IMR-90 (cell line): ENCODE results near the gene NGEF. TPM values are rescaled to one million over a fixed set of nuclear protein-coding genes. Genes with fewer than 3 reads are reported as not detected.

ENCODE experiments used
- ATAC-seq: fragments of 200-7000 bp; cut with Tn5 transposase; 2 replicates; pipeline ENCODE4 v1.9.1; 2020; ENCODE audit warnings: low read depth, mild to moderate bottlenecking, moderate library complexity
- BruUV-seq: library from RNA; stranded (reverse); fragments of 400-500 nt; replicated peaks from 2 replicates; lab custom pipeline; 2021; lab: Mats Ljungman, UMichigan
- CTCF ChIA-PET: fragments of 300-600 bp; formaldehyde crosslinking; extraction: SDS; loops from one replicate; lab custom pipeline; 2021; ENCODE audit warnings: antibody characterized with exemption; lab: Yijun Ruan, JAX
- POLR2A ChIA-PET: fragments of 300-600 bp; sonication (Branson Sonifier 250); formaldehyde crosslinking; loops from one replicate; lab custom pipeline; 2022; ENCODE audit warnings: antibody characterized with exemption; ENCODE audit not compliant: unreplicated experiment; lab: Charles Lee
- DNase-seq: peaks from one replicate; pipeline ENCODE4 v3.0.0; 2013
- H2AFZ ChIP-seq: replicated peaks from 2 replicates; pipeline ENCODE3; 2013; ENCODE audit warnings: low read length, mild to moderate bottlenecking; ENCODE audit not compliant: poor library complexity
- H2AK5ac ChIP-seq: 2 replicates; pipeline ENCODE4 v1.6.1; 2013; ENCODE audit warnings: low read depth, low read length, inconsistent platforms
- H2AK9ac ChIP-seq: replicated peaks from 2 replicates; pipeline ENCODE3; 2013; ENCODE audit warnings: mild to moderate bottlenecking, low read depth, low read length, moderate library complexity; ENCODE audit not compliant: poor library complexity
- H2BK120ac ChIP-seq: 2 replicates; pipeline ENCODE4 v1.6.1; 2013; ENCODE audit warnings: low read depth, low read length, inconsistent platforms
- H2BK15ac ChIP-seq: 3 replicates; pipeline ENCODE4 v1.6.1; 2013; ENCODE audit warnings: low read depth, low read length, inconsistent platforms
- H2BK20ac ChIP-seq: 2 replicates; pipeline ENCODE4 v1.6.1; 2013; ENCODE audit warnings: low read depth, mild to moderate bottlenecking, inconsistent platforms, low read length, moderate library complexity
- H2BK5ac ChIP-seq: 2 replicates; pipeline ENCODE4 v1.6.1; 2013; ENCODE audit warnings: mild to moderate bottlenecking, low read depth, low read length, inconsistent platforms; ENCODE audit not compliant: poor library complexity, severe bottlenecking
- H3K14ac ChIP-seq: replicated peaks from 2 replicates; pipeline ENCODE4 v1.6.1; 2013; ENCODE audit warnings: low read depth, low read length, inconsistent platforms
- H3K18ac ChIP-seq: 2 replicates; pipeline ENCODE4 v1.6.1; 2013; ENCODE audit warnings: low read depth, low read length, control low read depth
- H3K23ac ChIP-seq: 2 replicates; pipeline ENCODE4 v1.6.1; 2013; ENCODE audit warnings: low read depth, low read length, inconsistent platforms
- H3K27ac ChIP-seq: 2 replicates; pipeline ENCODE4 v1.5.1; 2013; ENCODE audit warnings: mild to moderate bottlenecking, control low read depth, low read length; ENCODE audit not compliant: insufficient read depth
- H3K27me3 ChIP-seq: 2 replicates; pipeline ENCODE4 v1.6.1; 2013; ENCODE audit warnings: low read length; ENCODE audit not compliant: control insufficient read depth, insufficient read depth
- H3K36me3 ChIP-seq: 2 replicates; pipeline ENCODE4 v1.6.1; 2013; ENCODE audit warnings: low read length, mixed read lengths; ENCODE audit not compliant: control insufficient read depth, insufficient read depth
- H3K4ac ChIP-seq: 2 replicates; pipeline ENCODE4 v1.6.1; 2013; ENCODE audit warnings: low read depth, low read length, inconsistent platforms
- H3K4me1 ChIP-seq: 2 replicates; pipeline ENCODE4 v1.6.1; 2013; ENCODE audit warnings: low read length, mixed read lengths; ENCODE audit not compliant: control insufficient read depth, insufficient read depth
- H3K4me2 ChIP-seq: 2 replicates; pipeline ENCODE4 v1.6.1; 2013; ENCODE audit warnings: low read depth, mild to moderate bottlenecking, control low read depth, low read length, moderate library complexity
- H3K4me3 ChIP-seq: 2 replicates; pipeline ENCODE4 v1.5.1; 2013; ENCODE audit warnings: low read depth, mild to moderate bottlenecking, control low read depth, low read length, moderate library complexity; ENCODE audit not compliant: insufficient read depth
- H3K56ac ChIP-seq: 2 replicates; pipeline ENCODE4 v1.6.1; 2013; ENCODE audit warnings: low read length, inconsistent platforms; ENCODE audit not compliant: insufficient read depth; ENCODE audit errors: extremely low read depth
- H3K79me1 ChIP-seq, 2 experiments: 2 replicates each; pipeline ENCODE4 v1.6.1; 2013; ENCODE audit warnings: low read length in 2 of 2, inconsistent platforms in 1 of 2, low read depth in 1 of 2
- H3K9ac ChIP-seq: 2 replicates; pipeline ENCODE4 v1.6.1; 2013; ENCODE audit warnings: low read depth, low read length, control low read depth
- H3K9me1 ChIP-seq: 2 replicates; pipeline ENCODE4 v1.6.1; 2013; ENCODE audit warnings: low read length, inconsistent platforms; ENCODE audit not compliant: insufficient read depth
- H3K9me3 ChIP-seq: 2 replicates; pipeline ENCODE4 v1.6.1; 2013; ENCODE audit warnings: low read length; ENCODE audit not compliant: control insufficient read depth, insufficient read depth
- H4K20me1 ChIP-seq: 2 replicates; pipeline ENCODE4 v1.6.1; 2013; ENCODE audit warnings: low read length, inconsistent platforms; ENCODE audit not compliant: insufficient read depth
- H4K5ac ChIP-seq: 2 replicates; pipeline ENCODE4 v1.6.1; 2013; ENCODE audit warnings: mild to moderate bottlenecking, low read depth, low read length, control low read depth
- H4K8ac ChIP-seq, 2 experiments: 2 replicates each; pipeline ENCODE4 v1.6.1; 2013; ENCODE audit warnings: low read depth in 2 of 2, low read length in 2 of 2, control low read depth in 1 of 2, inconsistent platforms in 1 of 2
- H4K91ac ChIP-seq: 2 replicates; pipeline ENCODE4 v1.6.1; 2013; ENCODE audit warnings: low read depth, low read length, inconsistent platforms; ENCODE audit not compliant: insufficient read depth
- ELK1 ChIP-seq: fragments of 150-350 bp; IDR thresholded peaks from 2 replicates; pipeline ENCODE4 v1.6.1; 2016; ENCODE audit warnings: low read depth, mild to moderate bottlenecking, low read length, moderate library complexity, borderline replicate concordance
- FOS ChIP-seq: fragments of 150-350 bp; IDR thresholded peaks from 2 replicates; pipeline ENCODE4 v1.6.1; 2016; ENCODE audit warnings: low read depth, low read length
- MAZ ChIP-seq: IDR thresholded peaks from 2 replicates; pipeline ENCODE4 v1.6.1; 2012; ENCODE audit warnings: low read depth, mild to moderate bottlenecking, low read length, improper control_type of control experiment, moderate library complexity, borderline replicate concordance
- POLR2A ChIP-seq: IDR thresholded peaks from 2 replicates; pipeline ENCODE4 v1.6.1; 2012; ENCODE audit warnings: mild to moderate bottlenecking, low read depth, low read length
- RAD21 ChIP-seq: IDR thresholded peaks from 2 replicates; pipeline ENCODE4 v1.6.1; 2012; ENCODE audit warnings: low read length, improper control_type of control experiment
- RCOR1 ChIP-seq: IDR thresholded peaks from 2 replicates; pipeline ENCODE4 v1.6.1; 2012; ENCODE audit warnings: mild to moderate bottlenecking, low read length, improper control_type of control experiment; ENCODE audit not compliant: insufficient replicate concordance
- RFX5 ChIP-seq: IDR thresholded peaks from 2 replicates; pipeline ENCODE4 v1.8.0; 2012; ENCODE audit warnings: low read depth, mild to moderate bottlenecking, low read length, moderate library complexity
- SMC3 ChIP-seq: fragments of 150-350 bp; IDR thresholded peaks from 2 replicates; pipeline ENCODE4 v1.6.1; 2016; ENCODE audit warnings: low read depth, mild to moderate bottlenecking, antibody characterized with exemption, low read length, moderate library complexity
- WGBS, 2 experiments: methylation state at CpG; one replicate each; pipeline versions ENCODE4 v1.1.5 to v1.1.7; 2013; ENCODE audit warnings: missing lambda C conversion rate in 2 of 2; ENCODE audit not compliant: insufficient read length in 1 of 2; ENCODE audit errors: extremely low coverage in 2 of 2; 5-methylcytosine and 5-hydroxymethylcytosine counted together
- dilution Hi-C: fragments of 300-500 bp; cut with HindIII; formaldehyde crosslinking; loops from one replicate; pipeline ENCODE4 v1.14.3; 2018; ENCODE audit warnings: low sequenced_read_pairs; ENCODE audit not compliant: unreplicated experiment
- in situ Hi-C: fragments of 300-500 bp; cut with MboI; formaldehyde crosslinking; loops from 3 replicates; pipeline ENCODE4 v1.14.3; 2019; ENCODE audit warnings: low sequenced_read_pairs, inconsistent platforms, mixed read lengths
- intact Hi-C: fragments of 100-400 bp; cut with micrococcal nuclease; formaldehyde crosslinking; loops from 2 replicates; pipeline ENCODE4 v1.10.0; 2022
- polyA plus RNA-seq, 3 experiments: library from polyadenylated mRNA; depleted of rRNA; stranded (reverse); fragments of >200 nt; gene quantifications; 2 replicates each; pipeline ENCODE4 v1.2.3, GENCODE V29; 2012; ENCODE audit warnings: low replicate concordance in 1 of 3
- total RNA-seq: library from RNA; depleted of rRNA; stranded (reverse); fragments of >200 nt; gene quantifications from 2 replicates; pipeline ENCODE4 v1.2.3, GENCODE V29; 2012

The NGEF gene
- total and polyA plus RNA-seq, 2 of the 4 experiments (the other 2 are of a cell fraction), result 1.1 to 1.7 TPM

GRCh38 chr2:232861353-232861752 lies 151.7 kb downstream of the NGEF start:
- Histone ChIP-seq H4K91ac (no peak overlapping the region), H2AK5ac (no peak overlapping the region), H4K20me1 (peaks cover 3% of the 10 kb centered on the region; the same call in 1 of the 2 replicates), H2BK5ac (no peak overlapping the region), H3K9ac (no peak overlapping the region), H2BK15ac (no peak overlapping the region), H3K9me1 (peaks cover 21% of the 10 kb centered on the region; the same call in 1 of the 2 replicates), H2AK9ac (no peak overlapping the region), H2BK20ac (no peak overlapping the region), H3K79me1 (peaks cover 0 to 13% of the 10 kb centered on the region in 2 experiments; a peak in 1 of 4 replicates), H3K4ac (no peak overlapping the region), H3K14ac (no peak overlapping the region), H4K8ac (no peak overlapping the region), H3K9me3 (no peaks in the 10 kb centered on the region; the same call in 1 of the 2 replicates), H3K4me3 (no peak overlapping the region), H3K18ac (no peak overlapping the region), H4K5ac (no peak overlapping the region), H3K27me3 (no peaks in the 10 kb centered on the region), H3K23ac (no peak overlapping the region), H3K27ac (no peak overlapping the region), H3K4me1 (peaks cover 3% of the 10 kb centered on the region; the same call in 1 of the 2 replicates), H3K36me3 (peaks cover 31% of the 10 kb centered on the region), H2AFZ (no peak overlapping the region), H3K4me2 (no peak overlapping the region), H3K56ac (no peak overlapping the region), H2BK120ac (no peak overlapping the region)
- ATAC-seq, result no peak
- TF ChIP-seq SMC3 (no peak), RFX5 (no peak), FOS (no peak), RCOR1 (no peak), MAZ (no peak), POLR2A (no peak), ELK1 (no peak), RAD21 (no peak)
- no CpG with 5 or more reads among the region's 5 CpGs for WGBS, 2 experiments
- ChIA-PET POLR2A (no interaction called here), CTCF (no interaction called here)
- in situ Hi-C loops, result no loop called here
- intact Hi-C loops, result no loop called here
- BruUV-seq, result no TSS peak
- no peak for DNase-seq
- dilution Hi-C loops, result no loop called here
